Caco-2 (cell line): ENCODE data around the gene ZBED1. TPM values are rescaled to one million over a fixed set of nuclear protein-coding genes. Genes with fewer than 3 reads are reported as not detected.
"Not testable (repeated sequence)": the region's sequence is repeated elsewhere in the genome, so short reads cannot be mapped to it uniquely, and the experiment has no call there.

Experiments used
- BruUV-seq: library from RNA; stranded (reverse); fragments of 400-500 nt; replicated peaks from 2 replicates; lab custom pipeline; 2021; lab: Mats Ljungman, UMichigan
- CTCF ChIA-PET: fragments of 300-600 bp; sonication (Branson Sonifier 250); formaldehyde crosslinking; loops from one replicate; lab custom pipeline; 2022; ENCODE audit warnings: antibody characterized with exemption; lab: Charles Lee
- POLR2A ChIA-PET: fragments of 300-600 bp; sonication (Branson Sonifier 250); formaldehyde crosslinking; loops from one replicate; lab custom pipeline; 2022; ENCODE audit warnings: antibody characterized with exemption; lab: Charles Lee
- DNase-seq, 2 experiments: peaks; one replicate each; pipeline versions ENCODE4 v3.0.0 to v3.0.0-alpha.2; 2020 to 2022
- H3K27me3 ChIP-seq: replicated peaks from 2 replicates; pipeline ENCODE4 v1.6.0; 2011; ENCODE audit warnings: low read length; ENCODE audit not compliant: control insufficient read depth, insufficient read depth
- H3K36me3 ChIP-seq: 2 replicates; pipeline ENCODE4 v1.5.1; 2011; ENCODE audit warnings: low read length; ENCODE audit not compliant: control insufficient read depth, insufficient read depth
- H3K4me1 ChIP-seq: fragments of 250-450 bp; sonication (Bioruptor Pico); 2 replicates; pipeline ENCODE4 v1.5.1; 2020; ENCODE audit warnings: mild to moderate bottlenecking
- H3K4me3 ChIP-seq: 2 replicates; pipeline ENCODE4 v1.5.1; 2011; ENCODE audit warnings: low read depth, mild to moderate bottlenecking, control low read depth, low read length
- H3K9me3 ChIP-seq: fragments of 250-450 bp; sonication (Bioruptor Pico); 2 replicates; pipeline ENCODE4 v1.5.1; 2020; ENCODE audit warnings: mild to moderate bottlenecking, moderate library complexity
- H3K27ac Mint-ChIP-seq: one replicate; pipeline ENCODE4 v1.8.0; 2022; ENCODE audit warnings: mixed read lengths; ENCODE audit not compliant: unreplicated experiment
- H3K27me3 Mint-ChIP-seq: one replicate; pipeline ENCODE4 v1.8.0; 2022; ENCODE audit warnings: mixed read lengths; ENCODE audit not compliant: insufficient read depth, unreplicated experiment
- H3K36me3 Mint-ChIP-seq: one replicate; pipeline ENCODE4 v1.8.0; 2022; ENCODE audit warnings: mild to moderate bottlenecking, mixed read lengths; ENCODE audit not compliant: insufficient read depth, unreplicated experiment
- H3K4me1 Mint-ChIP-seq: one replicate; pipeline ENCODE4 v1.8.0; 2022; ENCODE audit warnings: low read depth, mixed read lengths; ENCODE audit not compliant: unreplicated experiment
- H3K4me3 Mint-ChIP-seq: one replicate; pipeline ENCODE4 v1.8.0; 2022; ENCODE audit warnings: mild to moderate bottlenecking, moderate library complexity, mixed read lengths; ENCODE audit not compliant: unreplicated experiment
- H3K9me3 Mint-ChIP-seq: one replicate; pipeline ENCODE4 v1.8.0; 2022; ENCODE audit warnings: mixed read lengths; ENCODE audit not compliant: unreplicated experiment
- CTCF ChIP-seq, 2 experiments: fragments of 200-600 bp in 1 of 2; IDR thresholded peaks; 1 replicate in 1 of 2; 2 replicates in 1 of 2; pipeline versions ENCODE4 v1.5.1 to v1.8.0; 2011 to 2022; ENCODE audit warnings: antibody characterized with exemption in 1 of 2, control low read depth in 1 of 2, inconsistent platforms in 1 of 2, low read depth in 1 of 2, low read length in 1 of 2, mild to moderate bottlenecking in 1 of 2, moderate library complexity in 1 of 2; ENCODE audit not compliant: insufficient read depth in 1 of 2, severe bottlenecking in 1 of 2, unreplicated experiment in 1 of 2
- intact Hi-C: fragments of 100-400 bp; cut with micrococcal nuclease; formaldehyde crosslinking; loops from one replicate; pipeline ENCODE4 v1.10.0; 2022; ENCODE audit not compliant: unreplicated experiment
- total RNA-seq: library from RNA; stranded (reverse); gene quantifications from 2 replicates; pipeline ENCODE4 v1.2.3, GENCODE V29; 2022

The ZBED1 gene
- total RNA-seq, 1 experiment from 2014 or later: 68.8 TPM

- Mint-ChIP-seq H3K27ac (peak overlapping the region; percentile 68), H3K36me3 (peaks cover 70% of the 10 kb centered on the region), H3K4me3 (no peak overlapping the region), H3K4me1 (peaks cover 7% of the 10 kb centered on the region), H3K27me3 (no peaks in the 10 kb centered on the region), H3K9me3 (no peaks in the 10 kb centered on the region)
- ChIA-PET POLR2A (no interaction called here), CTCF (no interaction called here)
- intact Hi-C loops: no loop called here
- no peak for DNase-seq
- Histone ChIP-seq H3K4me1 (peaks cover 11% of the 10 kb centered on the region; the same call in 1 of the 2 replicates), H3K9me3 (no peaks in the 10 kb centered on the region), H3K36me3 (peaks cover 13% of the 10 kb centered on the region), H3K4me3 (no peak overlapping the region), H3K27me3 (no peaks in the 10 kb centered on the region)
- BruUV-seq: no TSS peak
- TF ChIP-seq CTCF (IDR thresholded peaks at IDR 0.05; ENCODE audit: insufficient read depth in 1 of 2, low read depth in 1 of 2, low read length in 1 of 2, severe bottlenecking in 1 of 2, unreplicated experiment in 1 of 2): no peak
These were observed 15.8 kb downstream of the ZBED1 start for GRCh38 chrX:2484721-2485648.

- ChIA-PET POLR2A (no interaction called here), CTCF (no interaction called here)
- Mint-ChIP-seq H3K27ac (no peak overlapping the region), H3K4me1 (peaks cover 7% of the 10 kb centered on the region), H3K36me3 (peaks cover 69% of the 10 kb centered on the region), H3K4me3 (no peak overlapping the region), H3K9me3 (no peaks in the 10 kb centered on the region), H3K27me3 (no peaks in the 10 kb centered on the region)
- no peak for DNase-seq
- Histone ChIP-seq H3K9me3 (no peaks in the 10 kb centered on the region), H3K4me1 (peaks cover 11% of the 10 kb centered on the region; the same call in 1 of the 2 replicates), H3K27me3 (no peaks in the 10 kb centered on the region), H3K36me3 (peaks cover 9% of the 10 kb centered on the region), H3K4me3 (no peak overlapping the region)
- no TSS peak for BruUV-seq
- intact Hi-C loops: no loop called here
- no peak for TF ChIP-seq CTCF (IDR thresholded peaks at IDR 0.05; ENCODE audit: insufficient read depth in 1 of 2, low read depth in 1 of 2, low read length in 1 of 2, severe bottlenecking in 1 of 2, unreplicated experiment in 1 of 2)
These were observed 16.5 kb downstream of the ZBED1 start for GRCh38 chrX:2484256-2484655.

- Histone ChIP-seq H3K4me1 (peaks cover 15% of the 10 kb centered on the region), H3K36me3 (peaks cover 6% of the 10 kb centered on the region), H3K4me3 (no peak overlapping the region), H3K9me3 (no peaks in the 10 kb centered on the region), H3K27me3 (no peaks in the 10 kb centered on the region)
- no peak for TF ChIP-seq CTCF (IDR thresholded peaks at IDR 0.05; ENCODE audit: insufficient read depth in 1 of 2, low read depth in 1 of 2, low read length in 1 of 2, severe bottlenecking in 1 of 2, unreplicated experiment in 1 of 2)
- H3K36me3 Mint-ChIP-seq: peaks cover 62% of the 10 kb centered on the region
- intact Hi-C loops: no loop called here
- H3K9me3 Mint-ChIP-seq: no peaks in the 10 kb centered on the region
- DNase-seq: no peak
- POLR2A ChIA-PET: no interaction called here
- BruUV-seq: no TSS peak
- no peak overlapping the region for H3K4me3 Mint-ChIP-seq
- CTCF ChIA-PET: no interaction called here
- no peaks in the 10 kb centered on the region for H3K27me3 Mint-ChIP-seq
- no peak overlapping the region for H3K27ac Mint-ChIP-seq
- H3K4me1 Mint-ChIP-seq: peaks cover 9% of the 10 kb centered on the region
These were observed 17.2 kb downstream of the ZBED1 start for GRCh38 chrX:2483398-2484060.

- H3K27me3 Mint-ChIP-seq, H3K36me3 ChIP-seq, H3K27me3 ChIP-seq, H3K4me3 ChIP-seq, H3K9me3 ChIP-seq, intact Hi-C loops, POLR2A ChIA-PET, DNase-seq, H3K27ac Mint-ChIP-seq, CTCF ChIA-PET, H3K4me3 Mint-ChIP-seq, BruUV-seq, H3K9me3 Mint-ChIP-seq: not testable (repeated sequence)
- H3K36me3 Mint-ChIP-seq: peaks cover 49% of the 10 kb centered on the region
- H3K4me1 ChIP-seq: peaks cover 18% of the 10 kb centered on the region
- peaks cover 18% of the 10 kb centered on the region for H3K4me1 Mint-ChIP-seq
These were observed 19.2 kb downstream of the ZBED1 start for GRCh38 chrX:2481597-2481996.
